NCI-H2171 treated with DMSO at 0.1 percent for 48 hours (cell line): ENCODE measurements around the gene SCARF2.
A peak's percentile ranks its signal among the peaks of the same experiment; 100 is the strongest.
"Not testable (repeated sequence)": the region's sequence is repeated elsewhere in the genome, so short reads cannot be mapped to it uniquely, and the experiment has no call there.

Experiments used
- DNase-seq: peaks from one replicate; lab custom pipeline; 2025; lab: John Stamatoyannopoulos, UW

The SCARF2 gene

DNA sequence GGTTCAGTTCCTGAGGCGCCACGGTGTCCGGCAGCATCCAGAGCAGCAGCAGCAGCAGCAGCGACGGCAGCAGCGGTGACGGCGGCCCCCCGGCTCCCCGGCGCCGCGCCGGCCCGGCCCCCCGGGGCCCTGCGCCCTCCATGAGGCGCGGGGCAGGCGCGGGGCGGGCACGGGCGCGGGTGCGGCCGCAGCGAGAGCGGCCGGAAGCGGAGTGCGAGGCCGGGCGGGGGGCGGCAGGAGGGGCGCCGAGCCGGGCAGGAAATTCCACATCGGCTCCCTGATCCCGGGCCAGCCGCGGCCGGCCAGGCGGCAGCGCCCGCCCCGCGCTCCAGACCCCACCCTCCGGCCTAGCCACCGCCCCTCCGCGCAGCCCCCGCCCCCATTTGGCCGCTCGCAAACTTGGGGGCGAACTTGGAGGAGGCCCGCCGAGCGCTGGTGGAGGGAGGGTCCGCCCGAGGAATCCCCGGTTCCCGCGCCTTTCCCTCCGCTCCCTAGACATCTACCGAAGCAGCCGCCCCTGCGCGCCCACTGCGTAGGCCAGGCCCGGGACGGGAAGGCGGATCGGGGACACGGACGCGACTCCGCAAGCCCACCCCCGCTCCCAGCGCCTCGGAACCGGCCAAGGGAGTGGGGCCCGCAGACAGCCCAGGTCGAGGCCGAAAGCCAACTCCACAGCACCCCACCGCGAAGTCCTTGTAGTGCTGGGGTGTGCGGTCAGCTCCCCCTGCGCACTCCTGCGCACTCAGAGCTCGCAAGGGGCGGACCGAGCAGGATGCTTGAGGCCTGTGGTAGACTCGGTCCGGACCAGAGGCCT, at the start of gene SCARF2:
TSS of gene SCARF2 (minus strand) at position 213 of the 814 bp plus-strand sequence. CDS start at position 142, 71 bp downstream.
- no peak for DNase-seq

DNA sequence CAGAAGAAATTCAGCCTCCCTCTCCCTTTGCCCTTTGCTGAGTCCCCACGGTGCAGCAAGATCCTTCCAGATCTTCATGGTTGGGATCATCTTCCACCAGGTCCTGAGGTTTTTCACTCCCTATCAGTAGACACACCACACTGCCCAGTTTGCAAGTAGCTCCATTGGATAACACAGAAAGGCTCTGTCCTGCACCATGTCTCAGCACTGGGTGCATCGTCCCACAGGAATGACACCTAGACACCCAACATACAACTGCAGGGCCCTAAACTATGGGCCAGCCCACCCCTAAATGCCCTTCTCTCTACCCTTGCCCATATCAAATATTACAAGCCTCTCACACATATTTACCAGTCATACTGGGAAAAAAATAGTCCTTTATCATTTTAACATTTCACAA, 48.6 kb upstream of the SCARF2 start:
- no peak for DNase-seq

DNA sequence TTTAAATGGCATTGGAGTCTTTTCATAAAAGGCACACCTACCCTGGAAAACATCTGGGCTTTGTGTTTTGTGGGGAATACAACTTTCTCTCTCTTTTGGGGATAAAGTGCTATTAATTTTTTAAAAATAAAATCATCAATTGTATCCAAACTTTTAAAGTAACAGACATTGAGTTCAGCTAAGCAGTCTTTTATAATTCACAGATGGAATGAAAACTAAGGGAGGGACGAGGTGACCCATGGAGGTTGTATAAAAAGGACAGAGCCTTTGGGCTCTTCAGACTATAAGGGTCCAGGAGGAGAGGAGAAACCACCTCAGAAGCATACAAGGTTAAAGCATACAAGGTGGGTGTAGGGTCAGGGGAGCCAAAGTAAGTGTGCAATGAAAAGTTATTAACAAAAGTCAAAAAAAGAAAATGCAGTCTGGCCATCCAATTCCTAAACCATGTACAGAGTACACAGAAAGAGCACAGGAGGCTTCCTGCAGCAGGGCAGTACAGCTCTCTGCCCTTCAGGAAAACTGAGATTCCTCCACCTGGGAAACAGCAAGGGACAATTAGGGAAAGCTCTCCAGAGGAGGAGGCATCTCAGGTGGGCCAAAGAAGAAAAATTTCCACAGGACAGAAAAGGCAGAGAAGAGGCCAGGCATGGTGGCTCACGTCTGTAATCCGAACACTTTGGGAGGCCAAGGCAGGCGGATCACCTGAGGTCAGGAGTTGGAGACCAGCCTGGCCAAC, 47.5 kb upstream of the SCARF2 start:
- no peak for DNase-seq

DNA sequence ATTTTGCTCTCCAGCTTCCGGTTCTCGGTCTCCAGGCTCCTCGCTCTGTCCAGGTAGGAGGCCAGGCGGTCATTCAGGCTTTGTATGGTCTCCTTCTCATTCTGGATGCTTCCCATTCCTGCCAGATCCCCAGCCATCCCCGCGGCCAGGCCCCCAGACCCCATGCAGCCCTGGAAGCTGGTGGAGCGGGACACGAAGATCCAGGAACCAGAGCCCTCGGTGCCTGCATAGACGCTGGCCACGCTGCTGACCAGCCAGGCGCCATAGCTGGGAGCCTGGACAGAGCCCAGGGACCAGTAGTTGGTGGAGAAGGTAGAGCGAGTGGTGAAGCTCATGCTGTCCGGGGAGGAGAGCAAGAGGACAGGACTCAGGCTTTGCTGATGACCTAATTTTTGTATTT, 46.1 kb upstream of the SCARF2 start:
- DNase-seq = no peak

GRCh38 chr22:20483143-20483506, 45.5 kb upstream of the SCARF2 start:
- not testable (repeated sequence) for DNase-seq

- DNase-seq = no peak
Observed at GRCh38 chr22:20479612-20480196, 42.1 kb upstream of the SCARF2 start.

GRCh38 chr22:20478059-20478458, 40.4 kb upstream of the SCARF2 start:
- not testable (repeated sequence) for DNase-seq

DNA sequence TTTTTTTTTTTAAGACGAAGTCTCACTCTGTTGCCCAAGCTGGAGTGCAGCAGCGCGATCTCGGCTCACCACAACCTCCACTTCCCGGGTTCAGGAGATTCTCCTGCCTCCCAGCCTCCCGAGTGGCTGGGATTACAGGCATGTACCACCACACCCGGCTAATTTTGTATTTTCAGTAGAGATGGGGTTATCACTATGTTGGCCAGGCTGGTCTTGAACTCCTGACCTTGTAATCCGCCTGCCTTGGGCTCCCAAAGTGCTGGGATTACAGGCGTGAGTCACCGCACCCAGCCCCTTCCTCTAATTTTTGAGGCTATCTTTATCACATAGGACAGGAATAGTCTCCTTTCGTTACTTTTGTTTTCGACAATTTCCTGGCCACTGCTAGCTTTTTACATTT, 37.9 kb upstream of the SCARF2 start:
- DNase-seq = not testable (repeated sequence)

- no peak for DNase-seq
Observed at GRCh38 chr22:20475115-20475436, 37.5 kb upstream of the SCARF2 start.

DNA sequence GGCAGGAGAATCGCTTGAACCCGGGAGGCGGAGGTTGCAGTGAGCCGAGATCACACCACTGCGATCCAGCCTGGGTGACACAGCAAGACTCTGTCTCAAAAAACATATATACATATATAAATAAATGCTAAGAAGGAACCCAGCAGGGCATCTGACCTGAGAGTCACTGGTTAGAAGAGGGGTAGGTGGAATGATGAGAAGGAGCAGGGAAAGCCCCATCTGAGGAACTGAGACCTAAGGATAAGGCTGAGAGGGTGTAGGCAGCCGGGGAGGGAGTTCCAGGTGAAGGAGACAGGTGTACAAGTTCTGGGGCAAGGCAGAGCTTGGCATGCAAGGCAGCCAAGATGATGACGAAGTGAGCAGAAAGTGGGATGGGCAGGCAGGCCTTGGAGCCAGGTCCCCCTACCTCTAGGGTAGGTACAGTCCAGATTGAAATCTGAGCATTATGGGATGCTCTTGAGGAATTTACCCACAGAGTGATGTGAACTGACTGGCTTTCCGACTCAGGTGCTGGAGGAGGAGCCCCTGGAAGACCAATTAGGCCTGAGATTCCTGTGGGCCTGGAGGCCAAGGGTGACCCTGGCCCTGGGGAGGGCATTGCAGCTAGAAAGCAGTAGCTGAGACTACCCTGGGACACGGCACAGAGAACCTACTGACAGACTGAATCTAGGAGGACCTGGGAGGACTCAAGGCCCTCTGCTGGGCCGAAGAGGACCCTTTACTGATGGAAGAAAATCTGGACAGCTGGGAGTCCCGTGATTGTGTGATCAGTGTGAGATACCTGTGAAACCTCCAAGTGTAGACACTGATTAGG, 35.2 kb upstream of the SCARF2 start:
- no peak for DNase-seq

DNA sequence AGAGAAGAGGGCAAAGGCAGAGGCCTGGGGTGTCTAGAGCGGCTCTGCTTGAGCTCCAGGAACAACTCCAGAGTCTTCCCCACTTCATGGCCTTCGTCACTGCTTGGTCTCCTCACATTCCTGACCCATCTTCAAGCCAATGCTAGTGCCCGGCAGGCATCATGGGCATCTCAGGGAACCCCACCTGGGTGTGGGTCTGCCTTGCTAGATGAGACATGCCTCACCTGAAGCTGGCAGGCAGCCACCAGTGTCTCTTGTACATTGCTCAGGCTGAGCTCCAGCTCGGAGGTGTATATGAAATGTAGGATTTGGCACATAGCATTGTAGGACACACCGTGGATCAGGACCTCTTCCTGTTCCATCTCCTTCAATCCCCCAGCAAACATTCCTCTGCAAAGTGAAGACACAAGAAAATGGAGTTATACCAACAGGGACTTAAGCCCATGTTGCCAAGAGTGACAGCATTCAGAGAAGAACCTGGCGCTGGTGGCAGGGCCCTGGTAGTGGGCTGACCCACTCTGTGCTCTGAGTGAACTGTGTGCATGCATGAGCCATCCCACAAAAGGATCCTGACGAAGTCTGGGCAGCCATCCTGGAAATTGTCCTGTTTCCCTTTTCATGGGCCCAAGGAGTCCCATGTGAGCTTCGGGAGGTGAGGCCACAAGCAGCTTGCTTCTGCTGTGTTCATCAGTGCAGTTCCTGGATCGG, 33.7 kb upstream of the SCARF2 start:
- no peak for DNase-seq

DNA sequence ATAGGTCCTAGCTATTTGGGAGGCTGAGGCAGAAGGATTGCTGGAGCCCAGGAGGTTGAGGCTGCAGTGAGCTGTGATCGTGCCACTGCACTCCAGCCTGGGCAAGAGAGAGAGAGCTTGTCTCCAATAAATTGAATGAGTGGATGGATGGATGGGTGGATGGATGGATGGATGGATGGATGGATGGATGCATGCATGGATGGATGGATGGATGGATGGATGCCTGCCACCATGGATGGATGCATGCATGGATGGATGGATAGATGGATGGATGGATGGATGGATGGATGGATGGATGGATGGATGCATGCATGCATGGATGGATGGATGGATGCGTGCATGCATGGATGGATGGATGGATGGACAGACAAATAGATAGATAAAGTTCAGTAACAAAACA, 32.9 kb upstream of the SCARF2 start:
- DNase-seq = not testable (repeated sequence)

- peak; percentile 56 for DNase-seq
Observed at GRCh38 chr22:20469110-20469868, 31.7 kb upstream of the SCARF2 start.

DNA sequence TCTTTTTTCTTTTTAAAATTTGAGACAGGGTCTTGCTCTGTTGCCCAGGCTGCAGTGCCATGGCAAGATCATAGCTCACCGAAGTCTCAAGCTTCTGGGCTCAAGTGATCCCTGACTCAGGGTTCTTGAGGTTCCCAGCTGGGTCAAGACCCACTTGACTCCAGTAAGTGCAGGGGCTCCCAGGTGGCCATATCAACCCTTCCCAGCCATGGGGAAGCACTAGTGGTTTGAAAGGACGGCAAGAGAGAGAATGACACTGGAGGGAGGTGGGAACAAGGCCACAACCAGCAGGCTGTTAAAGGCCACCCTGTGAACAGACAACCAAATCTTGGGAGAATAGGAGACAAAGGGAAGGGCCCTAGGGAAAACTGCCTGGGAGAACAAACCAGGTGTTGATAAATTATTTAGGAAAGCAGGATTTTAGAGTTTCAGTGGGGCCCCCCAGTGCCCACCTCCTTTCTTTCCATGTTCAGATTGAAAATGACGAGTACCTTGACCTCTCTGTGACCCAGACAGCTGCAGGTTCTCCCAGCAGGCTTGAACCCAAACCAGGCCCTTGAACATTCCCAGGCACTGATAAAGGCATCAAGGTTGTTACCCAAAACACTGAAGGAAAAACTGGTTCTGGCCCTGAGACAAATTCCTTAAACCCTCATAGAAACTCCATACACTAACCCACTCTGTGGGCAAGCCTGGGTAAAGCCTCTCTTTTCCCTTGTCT, 29.2 kb upstream of the SCARF2 start:
- peak; percentile 6 for DNase-seq

GRCh38 chr22:20465759-20466077, 28.1 kb upstream of the SCARF2 start:
- no peak for DNase-seq

DNA sequence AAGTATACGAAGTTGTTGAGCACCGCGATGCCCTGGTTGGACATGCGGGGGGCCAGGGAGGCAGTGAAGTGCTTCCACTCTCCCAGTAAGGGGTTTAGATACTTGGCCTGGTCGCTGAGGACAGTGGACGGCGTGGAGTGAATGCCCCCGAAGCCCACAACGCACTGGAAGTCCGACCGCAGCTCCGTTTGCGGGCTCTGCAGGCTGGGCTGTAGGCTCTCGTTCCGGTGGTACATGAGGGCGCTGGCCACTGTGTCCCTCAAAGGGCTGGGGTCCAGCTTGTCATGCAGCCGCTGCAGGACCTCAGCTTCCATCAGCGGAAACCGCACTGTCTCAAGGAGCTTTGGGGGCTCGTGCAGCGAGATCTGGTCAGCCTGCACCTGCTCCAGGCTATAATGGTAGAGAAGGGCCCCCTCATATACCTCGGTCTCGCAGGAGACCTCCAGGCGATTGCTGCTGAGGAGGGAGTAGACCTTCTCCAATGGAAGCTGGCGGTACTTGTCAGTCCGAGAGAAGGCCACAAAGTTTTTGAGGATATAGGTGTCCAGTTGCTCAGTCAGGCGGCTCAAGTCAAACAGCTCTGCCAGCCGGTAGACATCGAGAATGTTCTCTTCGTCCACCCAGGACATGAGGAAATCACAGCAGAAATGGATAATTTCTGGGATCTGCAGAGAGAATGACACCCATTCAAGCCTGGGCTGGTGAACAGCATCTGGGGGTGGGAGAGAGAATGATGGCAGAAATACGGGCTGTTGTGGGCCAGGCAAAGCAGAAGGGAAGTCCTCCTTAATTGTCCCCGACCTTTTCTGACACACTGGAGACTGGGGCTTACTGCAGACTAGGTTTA, 27.5 kb upstream of the SCARF2 start:
- no peak for DNase-seq

DNA sequence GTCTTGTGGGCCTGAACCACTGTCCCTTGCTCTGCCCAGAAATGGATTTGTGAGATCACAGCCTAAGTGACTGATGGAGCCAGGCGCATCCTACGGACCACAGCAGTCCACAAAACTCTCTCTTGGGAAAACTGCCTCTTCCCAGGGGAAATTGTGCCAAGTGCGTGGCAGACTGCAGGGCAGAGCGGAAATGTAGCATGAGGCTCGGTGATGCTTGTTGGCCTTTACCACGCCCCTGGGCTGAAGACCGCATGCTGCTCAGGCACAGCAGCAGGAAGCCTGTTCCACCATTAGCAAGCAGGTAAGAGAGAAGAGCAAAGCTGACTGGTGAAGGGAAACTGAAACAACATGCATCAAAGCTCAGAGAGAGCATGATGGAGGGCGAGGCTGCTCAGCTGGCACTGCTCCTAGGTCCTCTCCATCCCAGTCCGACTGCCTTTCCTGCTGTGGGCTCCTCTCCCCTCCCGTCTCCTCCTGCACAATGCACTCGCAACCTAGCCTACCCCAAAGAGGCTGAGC, 26.5 kb upstream of the SCARF2 start:
- DNase-seq = peak; percentile 40

DNA sequence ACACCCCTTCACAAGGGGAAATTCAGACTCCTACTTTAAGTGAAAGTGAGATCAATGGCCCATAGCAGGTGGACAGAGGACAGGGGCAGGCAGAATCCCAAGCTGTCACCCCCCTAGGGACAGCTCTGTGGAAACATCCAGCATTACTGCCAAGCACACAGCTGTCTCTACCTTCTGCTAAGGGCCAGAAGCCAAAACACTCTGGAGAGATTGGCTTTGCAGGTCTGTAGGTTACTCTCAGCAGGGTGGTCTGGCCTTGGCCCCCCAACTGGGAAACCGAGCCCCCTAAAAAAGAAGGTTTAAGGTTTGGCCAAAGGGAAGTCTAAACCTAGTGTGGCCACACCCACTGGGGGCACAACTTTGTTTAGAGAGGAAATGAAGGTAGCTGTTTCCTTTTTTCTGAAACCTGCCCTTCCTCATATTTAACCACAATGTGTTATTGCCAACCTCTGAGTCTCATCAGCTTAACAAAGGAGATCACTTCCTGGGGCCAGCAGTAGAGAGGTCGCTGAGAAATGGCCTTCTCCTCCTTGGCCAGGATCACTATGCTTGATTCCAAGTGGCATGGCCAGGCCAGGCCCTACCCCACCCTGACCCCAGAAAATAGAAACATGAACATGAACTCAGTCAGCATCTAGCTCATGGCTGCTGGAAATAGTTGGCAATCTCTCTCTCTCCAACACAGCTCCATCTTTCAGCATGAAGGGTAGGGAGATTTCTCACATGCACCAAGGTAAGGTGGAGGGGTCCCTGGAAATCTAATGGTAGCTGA, 25.9 kb upstream of the SCARF2 start:
- peak; percentile 86 for DNase-seq
